DMS114 treated with DMSO at 0.1 percent for 48 hours (cell line): Measurements from ENCODE around the gene NEDD4L.

ENCODE experiments used
- DNase-seq: peaks from one replicate; lab custom pipeline; 2025; ENCODE audit not compliant: unreplicated experiment; lab: John Stamatoyannopoulos, UW

NEDD4L gene

DNA sequence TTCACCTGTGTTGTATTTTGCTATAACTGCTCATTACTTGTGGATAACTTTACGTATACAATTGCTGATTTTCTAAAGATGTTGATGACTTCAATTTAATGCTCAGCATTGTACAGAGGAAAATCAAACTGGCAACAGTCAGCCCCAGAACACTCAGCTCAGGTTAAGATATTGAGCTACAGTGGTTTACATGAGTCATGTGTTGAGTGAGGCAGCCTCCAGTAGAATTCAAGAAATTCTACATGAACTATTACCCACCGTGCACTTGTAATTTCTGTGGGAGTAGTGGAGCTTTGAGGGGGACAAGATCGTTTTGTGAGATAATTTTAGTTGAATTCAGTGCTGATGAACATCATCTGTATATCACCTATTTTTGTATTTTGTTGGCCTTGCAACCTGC lies 292.6 kb downstream of the NEDD4L start:
- no peak for DNase-seq

DNA sequence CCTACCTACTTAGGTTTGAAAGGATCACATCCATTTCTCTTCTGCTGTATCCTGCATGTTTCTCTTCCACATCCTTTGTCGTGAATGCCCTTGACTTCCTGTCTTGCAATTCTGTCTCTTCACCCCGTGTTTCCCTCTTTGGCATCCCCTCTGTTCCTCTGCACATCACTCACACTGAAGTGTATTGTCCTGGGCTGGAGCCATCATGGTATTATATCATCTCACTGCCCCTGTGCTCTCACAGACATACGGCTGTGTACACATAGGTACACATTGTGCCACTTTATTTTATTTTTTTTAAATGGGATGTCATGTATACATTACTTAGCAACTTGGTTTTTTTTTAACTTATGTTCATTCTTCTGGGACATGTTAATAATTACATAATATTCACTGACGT lies 293.3 kb downstream of the NEDD4L start:
- DNase-seq: no peak

DNA sequence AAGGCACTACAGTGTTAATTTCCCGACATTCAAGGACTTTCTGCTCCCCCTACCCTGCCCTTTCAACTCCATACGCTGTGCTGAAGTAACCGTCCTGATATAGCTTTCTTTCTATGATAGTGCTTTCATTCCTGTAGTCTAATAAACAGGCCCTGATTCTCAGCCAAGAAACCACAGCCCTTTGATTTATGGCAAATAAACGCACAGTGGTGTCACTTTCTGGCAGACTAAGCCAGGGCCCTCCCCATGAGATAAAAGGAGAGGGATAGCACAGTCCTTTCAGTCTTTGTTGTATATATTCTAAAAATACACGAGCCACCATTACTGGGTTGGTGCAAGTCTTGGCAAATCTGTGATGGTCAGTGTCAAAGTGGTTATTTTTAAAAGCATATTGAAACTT lies 293.7 kb downstream of the NEDD4L start:
- no peak for DNase-seq

DNA sequence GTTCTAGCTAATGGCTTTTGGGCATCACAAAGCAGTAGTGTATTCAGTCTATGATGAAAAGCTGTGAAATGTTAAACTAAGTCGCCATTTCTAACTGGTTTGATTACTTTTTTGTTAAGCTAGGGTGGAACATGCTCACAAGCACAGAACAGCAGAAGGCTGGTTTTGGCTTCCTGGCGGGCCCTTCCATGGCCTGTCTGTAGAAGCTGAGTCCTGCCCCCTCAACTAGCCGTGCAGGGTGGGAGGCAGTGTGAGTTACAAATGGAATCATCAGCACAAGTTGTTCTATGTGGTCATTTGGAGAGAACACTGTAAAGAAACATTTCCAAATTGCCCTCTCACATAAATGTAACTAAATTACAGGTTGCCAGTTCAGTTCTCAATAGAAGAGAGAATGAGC lies 294.1 kb downstream of the NEDD4L start:
- no peak for DNase-seq

DNA sequence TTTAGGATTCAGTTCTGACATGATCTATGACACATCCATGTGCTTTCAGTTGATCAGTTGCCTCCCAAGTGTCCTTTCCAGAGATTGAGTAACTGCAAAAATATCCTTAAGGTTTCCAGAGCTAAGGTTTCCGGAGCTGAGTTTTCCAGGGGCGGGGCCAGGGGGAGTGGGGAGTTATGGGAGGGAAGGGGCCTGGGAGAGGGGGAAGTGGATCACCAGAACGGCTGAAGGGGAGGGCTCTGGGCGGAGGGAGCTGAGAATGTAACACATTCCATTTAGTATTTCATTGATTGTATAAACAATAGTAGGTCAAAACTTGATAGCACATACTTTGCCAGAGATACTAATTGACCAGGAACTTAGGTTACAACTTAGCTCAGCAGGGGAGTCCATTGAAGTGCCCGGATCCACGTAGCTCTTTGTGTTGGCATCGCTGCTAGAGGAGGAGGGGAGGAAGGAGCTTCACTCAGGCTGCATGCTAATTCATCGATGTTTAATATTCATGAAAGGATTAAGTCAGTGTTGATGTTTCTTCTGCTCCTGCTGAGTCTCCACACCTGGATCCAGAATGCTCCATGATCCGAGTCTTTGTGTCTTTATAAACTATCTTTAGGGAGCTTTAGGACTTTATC lies 295.1 kb downstream of the NEDD4L start:
- no peak for DNase-seq

DNA sequence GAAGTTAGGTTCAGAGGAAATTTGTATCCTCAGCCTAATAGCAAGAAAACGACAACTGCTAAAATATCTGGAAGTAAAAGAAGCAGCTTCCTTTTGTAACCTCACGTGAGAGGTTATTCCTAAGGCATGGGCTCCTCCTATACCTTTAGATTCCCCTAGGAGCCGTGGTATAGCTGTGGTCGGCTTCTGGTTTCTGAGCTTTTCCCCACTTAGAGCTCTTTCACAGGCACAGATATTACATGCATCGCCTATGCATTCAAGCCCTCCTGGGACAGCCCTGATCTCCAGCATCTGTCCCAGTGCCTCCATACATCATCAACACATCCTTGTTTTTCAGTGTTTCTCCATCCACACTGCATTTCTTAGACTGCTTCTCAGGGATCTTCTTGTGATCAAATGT lies 295.9 kb downstream of the NEDD4L start:
- no peak for DNase-seq

DNA sequence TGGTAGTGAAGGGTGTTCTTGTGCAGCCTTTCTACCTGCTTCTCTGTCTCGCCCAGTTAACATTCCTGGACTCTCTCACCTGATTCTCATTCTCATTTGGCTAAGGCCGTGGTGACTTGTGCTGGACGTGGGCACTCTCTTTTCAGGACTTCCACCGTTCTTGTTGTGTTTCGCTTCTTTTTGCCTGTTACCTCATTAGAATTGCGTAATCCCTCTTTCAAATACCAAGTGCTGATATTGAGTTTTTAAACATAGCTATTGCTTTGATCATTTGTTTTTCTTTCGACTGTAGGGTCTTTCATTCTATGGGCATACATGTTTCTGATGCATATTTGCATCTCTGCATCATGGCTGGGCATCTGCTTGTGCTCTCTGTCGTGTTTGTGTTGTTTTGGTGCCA lies 297.9 kb downstream of the NEDD4L start:
- DNase-seq: no peak

DNA sequence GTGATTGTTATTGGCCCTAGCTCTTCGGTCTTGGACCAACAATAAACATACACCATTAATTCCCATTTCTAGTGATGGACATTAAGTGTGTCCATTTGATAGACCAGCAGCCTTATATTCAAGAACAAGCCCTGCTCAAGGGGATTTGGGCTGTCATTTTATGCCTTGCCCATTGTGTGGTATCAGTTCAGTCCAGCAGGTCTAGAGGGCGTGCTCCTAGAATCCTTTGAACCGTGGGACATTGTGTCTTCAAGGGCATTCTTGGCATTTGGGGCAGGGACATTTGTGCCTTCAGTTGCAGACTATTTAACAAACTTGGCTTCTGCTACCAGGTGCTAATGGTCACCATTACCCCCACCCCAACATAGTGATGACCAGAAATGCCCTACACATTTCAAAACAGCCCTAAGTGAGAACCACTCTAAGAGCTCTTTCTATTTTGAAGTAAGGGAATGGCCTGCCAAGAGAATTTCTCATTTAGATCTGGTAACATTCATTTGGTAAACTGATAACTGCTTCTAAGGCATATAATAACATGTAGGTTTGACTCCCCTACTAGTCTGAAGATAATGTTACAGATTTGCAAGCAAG lies 300.1 kb downstream of the NEDD4L start:
- DNase-seq: no peak

DNA sequence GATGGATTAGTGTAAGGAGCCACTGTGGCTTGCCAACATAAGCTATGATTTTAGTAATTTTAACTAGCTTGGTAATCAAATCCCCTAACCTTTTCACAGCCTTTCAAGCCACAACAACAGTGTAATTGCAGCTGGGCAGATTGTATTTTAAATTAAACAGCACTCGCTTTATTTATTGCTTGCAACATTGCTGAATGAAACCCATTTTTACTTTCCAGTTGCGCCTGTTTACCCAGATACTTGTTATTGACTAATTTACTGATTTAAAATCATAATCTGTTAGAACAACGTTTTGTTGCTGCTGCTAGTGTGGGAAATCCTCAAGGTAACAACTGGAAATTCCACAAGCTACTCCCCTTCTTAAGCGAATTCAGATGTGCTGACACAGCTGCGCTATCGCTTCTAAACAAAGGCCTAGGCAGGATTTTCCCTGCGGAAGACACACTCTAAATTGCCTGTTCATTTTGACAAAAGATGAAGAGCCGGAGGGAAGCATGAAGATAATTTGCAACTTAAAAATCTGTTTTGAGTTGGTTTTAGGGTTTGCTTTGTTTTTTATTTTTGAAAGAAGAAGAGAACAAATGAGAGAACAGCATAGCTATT lies 300.9 kb downstream of the NEDD4L start:
- no peak for DNase-seq

DNA sequence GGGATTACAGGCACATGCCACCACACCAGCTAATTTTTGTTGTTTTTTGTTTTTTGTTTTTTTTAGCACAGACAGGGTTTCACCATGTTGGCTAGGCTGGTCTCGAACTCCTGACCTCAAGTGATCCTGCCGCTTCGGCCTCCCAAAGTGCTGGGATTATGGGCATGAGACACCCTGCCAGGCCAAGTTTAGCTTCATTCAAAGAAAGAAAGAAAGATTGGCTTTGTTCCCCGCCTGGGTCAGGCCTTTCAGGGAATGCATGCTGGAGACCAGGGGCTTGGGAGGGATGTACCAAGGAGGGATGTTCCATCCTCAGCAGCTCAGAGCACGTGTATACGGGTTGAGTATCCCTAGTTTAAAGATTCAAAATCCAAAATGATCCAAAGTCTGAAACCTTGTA lies 301.8 kb downstream of the NEDD4L start:
- DNase-seq: no peak

DNA sequence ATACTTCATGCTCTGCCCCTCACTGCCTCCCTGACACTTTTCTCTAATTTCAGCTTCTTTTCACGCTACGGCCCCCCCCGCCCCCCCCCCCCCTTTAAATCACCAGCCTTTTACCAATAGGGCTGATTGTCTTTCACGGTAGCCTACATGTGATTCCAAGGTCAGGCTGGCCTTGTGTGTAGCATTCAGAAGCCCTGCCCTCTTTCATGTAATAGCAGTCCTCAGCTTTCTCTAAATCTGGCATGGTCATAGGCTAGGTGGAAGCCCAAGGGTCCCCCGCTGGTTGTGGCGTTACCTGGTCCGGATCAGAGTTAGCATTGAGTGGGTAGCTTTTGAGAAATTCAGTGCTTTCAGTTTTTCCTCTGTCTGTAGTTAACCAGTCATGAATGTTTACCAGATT lies 303.1 kb downstream of the NEDD4L start:
- DNase-seq: no peak

DNA sequence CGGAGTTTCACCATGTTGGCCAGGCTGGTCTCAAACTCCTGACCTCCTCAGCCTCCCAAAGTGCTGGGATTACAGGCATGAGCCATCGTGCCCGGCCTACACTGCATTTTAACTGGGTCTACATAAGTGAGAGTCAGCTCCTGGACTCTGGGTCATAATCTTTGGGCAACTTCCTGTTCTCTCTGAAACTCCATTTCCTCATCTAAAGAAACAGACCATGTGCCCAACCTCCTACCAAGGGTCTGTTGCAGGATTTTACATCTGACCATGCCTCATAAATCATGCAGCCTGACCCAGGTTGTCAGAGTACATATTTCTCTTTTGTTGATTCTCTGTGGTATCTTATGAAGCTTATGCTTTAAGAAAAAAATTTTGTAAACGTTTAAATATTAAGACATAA lies 304.5 kb downstream of the NEDD4L start:
- DNase-seq: no peak

DNA sequence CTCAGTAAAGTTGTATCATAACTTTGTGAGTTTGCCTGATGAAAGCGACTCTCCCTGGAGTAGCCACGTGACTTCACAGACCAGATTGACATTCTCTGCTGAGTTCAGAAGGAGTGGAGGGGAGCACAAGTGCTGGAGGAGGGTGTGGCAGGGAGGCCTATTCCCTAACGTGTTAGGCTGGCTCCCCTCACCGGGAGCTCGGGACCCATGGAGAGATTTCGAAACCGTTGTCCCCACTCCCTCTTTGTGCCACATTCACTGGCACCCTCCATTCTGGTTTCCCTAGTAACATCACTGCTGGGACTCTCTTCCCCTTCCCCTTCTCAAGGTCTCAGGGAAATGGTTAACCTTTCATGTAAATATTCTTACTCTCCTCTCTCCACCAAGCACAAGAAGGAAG lies 304.9 kb downstream of the NEDD4L start:
- no peak for DNase-seq

DNA sequence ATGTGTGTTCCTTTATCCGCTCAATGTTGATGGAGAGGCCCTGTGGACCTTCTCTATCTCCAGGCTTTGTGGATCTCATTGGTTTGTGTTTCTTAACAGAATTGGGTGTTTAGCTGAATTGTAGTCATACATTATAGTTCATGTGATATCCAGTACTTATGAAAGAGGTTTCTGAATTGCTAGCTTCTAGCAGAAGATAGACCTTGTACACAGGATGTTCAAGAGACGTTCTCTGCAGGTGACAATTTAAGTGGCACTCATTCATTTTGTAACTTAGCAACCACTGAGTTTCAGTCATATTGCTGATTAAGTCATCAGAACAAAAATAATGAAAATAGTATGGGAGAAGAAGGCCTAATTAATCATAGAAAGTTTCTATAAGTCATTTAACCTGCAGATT lies 305.6 kb downstream of the NEDD4L start:
- DNase-seq: no peak

DNA sequence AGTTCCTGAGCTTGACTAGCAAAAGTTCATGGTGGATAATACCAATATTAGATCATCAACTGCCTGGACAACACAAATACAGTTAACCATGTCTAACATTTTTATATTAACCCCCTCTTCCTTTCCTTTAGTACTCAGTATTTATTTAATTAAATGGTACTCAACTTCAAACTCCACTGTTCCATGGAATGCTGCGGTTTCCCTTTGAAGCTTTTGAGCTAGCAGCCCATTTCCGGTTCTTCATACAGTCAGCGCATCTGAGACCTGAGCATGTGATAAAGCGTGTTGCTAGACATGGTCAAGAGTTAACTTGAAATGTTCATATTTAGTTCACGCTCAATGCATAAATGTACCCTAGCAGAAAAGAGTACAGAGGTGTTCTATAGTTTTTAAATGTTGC lies 306.5 kb downstream of the NEDD4L start:
- DNase-seq: no peak

DNA sequence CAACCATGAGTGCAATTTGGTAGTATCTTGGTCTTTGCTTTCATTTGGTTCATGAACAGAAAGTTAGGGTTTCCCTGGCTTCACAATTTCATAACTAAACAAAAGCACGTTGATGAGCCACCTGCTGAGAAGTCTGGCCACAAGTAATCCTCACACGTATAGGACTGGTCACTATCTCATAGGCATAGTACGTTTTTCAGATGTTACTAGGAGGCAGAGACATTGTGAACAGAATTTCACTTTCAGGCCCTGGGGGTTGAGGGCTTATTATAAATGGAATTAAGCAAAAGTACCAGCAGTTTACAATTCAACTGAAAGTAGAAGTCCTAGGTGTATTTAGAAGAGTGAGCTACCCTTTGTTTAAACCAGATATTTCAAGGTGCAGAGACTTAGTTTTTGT lies 307.8 kb downstream of the NEDD4L start:
- DNase-seq: no peak

DNA sequence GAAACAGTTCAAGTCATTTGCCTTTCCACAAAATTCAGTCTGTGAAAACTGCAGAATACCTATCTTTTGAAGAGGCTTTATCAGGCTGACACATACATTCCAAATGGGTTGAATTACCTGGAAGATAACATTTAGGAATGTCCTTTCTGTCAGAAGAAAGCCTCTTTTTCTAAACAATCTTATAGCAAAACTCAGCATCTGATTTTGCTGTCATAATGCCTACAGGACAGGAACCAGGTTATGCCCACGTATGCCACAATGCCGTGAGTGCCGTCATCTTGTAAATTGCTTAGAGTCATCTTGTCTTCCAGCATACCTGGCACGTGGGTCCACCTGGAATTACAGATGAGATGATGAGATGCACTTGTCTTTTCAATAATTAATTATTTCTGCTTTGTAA lies 309.6 kb downstream of the NEDD4L start:
- no peak for DNase-seq

DNA sequence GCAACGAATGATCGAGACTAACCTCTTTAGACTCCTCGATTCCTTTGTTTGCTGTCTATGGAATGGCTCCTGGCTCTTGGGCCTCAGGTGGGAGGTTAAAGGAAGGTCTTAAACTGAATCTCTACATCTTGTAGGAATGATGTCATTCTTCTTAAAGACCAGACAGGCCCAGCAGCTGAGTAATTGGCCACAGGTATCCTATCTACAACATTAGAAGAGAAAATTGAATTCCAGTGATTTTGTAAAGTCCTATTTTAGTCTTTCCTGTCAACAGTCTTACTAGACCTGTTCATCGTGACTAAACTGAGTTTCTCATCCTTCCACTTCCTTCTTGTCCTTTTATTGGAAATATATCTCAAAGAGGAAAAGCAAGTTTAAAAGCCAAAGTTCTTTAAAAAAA lies 310.0 kb downstream of the NEDD4L start:
- DNase-seq: no peak

DNA sequence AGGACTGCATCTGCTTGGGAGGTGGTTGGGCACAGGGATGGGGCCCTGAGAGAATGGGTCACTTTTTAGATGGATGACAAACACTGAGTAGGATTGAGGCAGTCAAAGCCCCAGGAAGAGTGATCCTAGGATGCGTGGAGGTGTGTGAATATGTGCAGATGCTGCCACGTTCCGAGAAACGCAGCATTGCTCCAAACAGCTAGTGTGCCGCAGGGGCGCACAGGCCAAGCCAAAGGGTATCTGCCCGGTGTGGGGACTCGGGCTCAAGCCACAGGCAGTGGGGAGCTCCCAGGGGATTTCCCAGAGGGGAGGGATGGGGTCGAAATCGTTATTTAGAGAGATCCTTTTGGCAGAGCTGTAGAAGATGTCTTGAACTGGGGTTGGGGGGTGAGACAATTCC lies 310.8 kb downstream of the NEDD4L start:
- DNase-seq: no peak

DNA sequence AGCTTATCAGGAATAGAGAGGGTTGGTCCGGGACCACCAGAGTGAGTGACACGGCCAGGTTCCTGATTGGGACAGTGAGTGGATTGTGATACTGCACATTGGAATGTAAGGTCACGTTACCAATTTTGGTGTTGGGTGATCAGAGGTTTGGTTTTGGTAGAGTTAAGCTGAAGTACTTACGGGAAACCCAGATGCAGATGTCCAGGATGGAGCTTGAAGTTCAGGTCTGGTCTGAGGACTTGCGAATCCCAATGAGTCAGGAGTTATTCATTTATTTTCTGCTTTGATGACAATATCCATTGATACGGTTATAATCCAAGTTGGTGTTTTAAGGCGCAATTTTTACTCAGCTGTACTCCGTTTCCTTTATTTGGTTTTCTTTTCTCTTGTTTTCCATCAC lies 311.2 kb downstream of the NEDD4L start:
- DNase-seq: no peak

DNA sequence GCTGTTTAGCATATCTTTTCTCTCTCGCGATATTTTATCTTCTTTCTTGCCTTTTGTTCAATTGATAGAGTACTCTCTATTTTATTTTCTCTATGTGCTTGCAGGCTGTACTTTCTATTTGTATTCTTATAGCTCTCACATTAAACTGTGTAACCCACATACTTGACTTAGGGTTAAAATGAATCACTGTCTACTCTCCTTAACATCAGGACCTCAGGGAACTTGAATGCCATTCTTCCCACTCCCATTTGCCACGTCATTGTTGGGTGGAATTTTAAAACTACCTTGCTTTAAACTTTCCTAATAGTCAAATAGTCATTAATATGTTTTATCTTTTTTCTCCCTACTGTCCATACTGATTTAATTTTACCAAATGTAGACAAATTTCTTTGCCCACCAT lies 315.2 kb downstream of the NEDD4L start:
- DNase-seq: no peak

DNA sequence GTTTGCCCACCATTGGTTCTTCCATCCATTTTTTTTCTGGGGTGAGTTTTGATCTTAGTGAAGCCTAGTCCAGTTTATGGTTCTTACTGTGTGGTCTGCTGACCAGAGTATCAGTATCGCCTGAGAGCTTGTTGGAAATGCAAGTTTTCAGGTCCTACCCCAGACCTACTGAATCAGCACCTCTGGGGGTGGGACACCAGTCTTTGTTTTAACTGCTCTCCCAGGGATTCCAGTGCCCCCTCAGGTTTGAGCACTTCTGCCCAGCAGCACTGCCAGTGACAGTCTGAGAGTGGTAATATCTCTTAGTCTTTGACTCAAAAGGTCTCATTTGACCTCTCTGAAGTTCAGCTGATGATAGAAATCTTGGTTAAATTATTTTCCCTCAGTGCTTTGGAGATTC lies 315.6 kb downstream of the NEDD4L start:
- no peak for DNase-seq

DNA sequence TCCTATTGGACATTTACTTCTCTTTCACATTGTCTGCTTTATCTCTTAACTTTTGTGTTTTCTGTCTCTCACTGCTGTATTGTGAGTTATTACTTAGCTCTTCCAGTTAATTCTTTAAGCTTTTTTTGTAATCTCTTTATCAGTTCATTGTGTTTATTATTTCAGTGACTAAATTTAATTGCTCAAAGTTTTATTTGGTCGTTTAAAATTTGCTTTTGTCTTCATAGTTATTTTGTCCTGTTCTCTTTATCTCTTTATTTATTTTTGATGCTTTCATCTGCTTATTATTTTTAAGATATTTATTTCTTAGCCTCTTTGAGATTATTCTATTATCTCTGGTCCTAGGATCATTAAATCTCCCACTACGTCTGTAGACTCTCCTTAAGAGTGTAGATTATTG lies 316.3 kb downstream of the NEDD4L start:
- no peak for DNase-seq
